Neutrophil (primary cell): Measurements from ENCODE around the gene RABGAP1L.
A peak's percentile ranks its signal among the peaks of the same experiment; 100 is the strongest.

ENCODE experiments used
- H3K27ac ChIP-seq: fragments of 200-600 bp; sonication (generic); 2 replicates; pipeline ENCODE4 v1.5.1; 2016; ENCODE audit warnings: mild to moderate bottlenecking, moderate library complexity
- H3K27me3 ChIP-seq: fragments of 200-600 bp; sonication (generic); 2 replicates; pipeline ENCODE4 v1.6.0; 2016; ENCODE audit warnings: mild to moderate bottlenecking
- H3K36me3 ChIP-seq: fragments of 200-600 bp; sonication (generic); 2 replicates; pipeline ENCODE4 v1.5.1; 2017
- H3K4me1 ChIP-seq, 2 experiments: fragments of 200-600 bp in 1 of 2; sonication (generic) in 1 of 2; 1 replicate in 1 of 2; 2 replicates in 1 of 2; pipeline versions ENCODE4 v1.5.1 to v1.6.1; 2013 to 2016; ENCODE audit warnings: low read depth in 1 of 2, low read length in 1 of 2, mild to moderate bottlenecking in 1 of 2, moderate library complexity in 1 of 2; ENCODE audit not compliant: control insufficient read depth in 1 of 2, insufficient read depth in 1 of 2
- H3K4me3 ChIP-seq, 2 experiments: fragments of 200-600 bp in 1 of 2; sonication (generic) in 1 of 2; 1 replicate in 1 of 2; 2 replicates in 1 of 2; pipeline ENCODE4 v1.5.1; 2013 to 2016; ENCODE audit warnings: low read depth in 1 of 2, low read length in 1 of 2, mild to moderate bottlenecking in 1 of 2, moderate library complexity in 1 of 2
- H3K9me3 ChIP-seq: fragments of 200-600 bp; sonication (generic); 2 replicates; pipeline ENCODE4 v1.5.1; 2016
- TF ChIP-seq, protein P1 (sequence below): fragments of 200-600 bp; sonication (generic); IDR thresholded peaks from 2 replicates; pipeline ENCODE4 v1.5.1; 2016; ENCODE audit warnings: antibody characterized with exemption

The RABGAP1L gene

GRCh38 chr1:174726167-174726879 lies 567.0 kb downstream of the RABGAP1L start:
- no peak overlapping the region for H3K4me3 ChIP-seq
- no peaks in the 10 kb centered on the region for H3K9me3 ChIP-seq
- no peaks in the 10 kb centered on the region for H3K36me3 ChIP-seq
- H3K4me1 ChIP-seq, result no peaks in the 10 kb centered on the region
- TF ChIP-seq, protein P1, sequence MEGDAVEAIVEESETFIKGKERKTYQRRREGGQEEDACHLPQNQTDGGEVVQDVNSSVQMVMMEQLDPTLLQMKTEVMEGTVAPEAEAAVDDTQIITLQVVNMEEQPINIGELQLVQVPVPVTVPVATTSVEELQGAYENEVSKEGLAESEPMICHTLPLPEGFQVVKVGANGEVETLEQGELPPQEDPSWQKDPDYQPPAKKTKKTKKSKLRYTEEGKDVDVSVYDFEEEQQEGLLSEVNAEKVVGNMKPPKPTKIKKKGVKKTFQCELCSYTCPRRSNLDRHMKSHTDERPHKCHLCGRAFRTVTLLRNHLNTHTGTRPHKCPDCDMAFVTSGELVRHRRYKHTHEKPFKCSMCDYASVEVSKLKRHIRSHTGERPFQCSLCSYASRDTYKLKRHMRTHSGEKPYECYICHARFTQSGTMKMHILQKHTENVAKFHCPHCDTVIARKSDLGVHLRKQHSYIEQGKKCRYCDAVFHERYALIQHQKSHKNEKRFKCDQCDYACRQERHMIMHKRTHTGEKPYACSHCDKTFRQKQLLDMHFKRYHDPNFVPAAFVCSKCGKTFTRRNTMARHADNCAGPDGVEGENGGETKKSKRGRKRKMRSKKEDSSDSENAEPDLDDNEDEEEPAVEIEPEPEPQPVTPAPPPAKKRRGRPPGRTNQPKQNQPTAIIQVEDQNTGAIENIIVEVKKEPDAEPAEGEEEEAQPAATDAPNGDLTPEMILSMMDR, result no peak
- H3K27ac ChIP-seq, result no peak overlapping the region
- no peaks in the 10 kb centered on the region for H3K27me3 ChIP-seq

DNA sequence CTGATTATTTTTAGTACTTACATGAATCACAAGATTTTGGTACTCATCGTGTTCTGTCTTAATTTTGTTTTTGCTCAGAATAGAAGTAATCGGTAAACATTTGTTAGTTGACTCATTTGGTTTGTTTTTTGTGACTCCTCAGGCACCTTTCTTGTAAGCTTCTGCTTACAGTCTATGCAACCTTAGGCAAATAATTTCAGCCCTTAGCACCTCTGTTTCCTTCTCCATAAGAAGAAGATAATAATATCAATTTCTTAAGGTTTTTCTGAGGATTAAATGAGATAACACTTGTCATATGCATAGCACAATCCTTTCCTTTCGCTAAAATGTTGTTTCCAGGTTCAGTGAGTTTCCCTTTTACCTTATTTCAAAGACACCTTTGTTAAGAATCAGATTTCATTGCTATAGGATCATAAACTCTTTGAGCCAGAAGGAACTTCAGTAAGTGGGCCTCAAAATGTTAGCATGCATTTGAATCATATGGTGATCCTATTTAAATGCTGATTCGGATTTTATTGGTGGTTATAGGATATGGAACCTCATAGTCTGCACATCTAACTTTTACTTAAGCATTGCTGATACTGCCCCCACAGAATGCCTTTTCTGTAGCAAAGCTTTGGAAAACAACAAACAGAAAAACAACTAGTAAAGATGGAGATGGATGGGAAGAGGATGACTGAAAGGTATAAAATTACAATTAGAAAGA lies 567.7 kb downstream of the RABGAP1L start:
- Histone ChIP-seq H3K27ac (no peak overlapping the region), H3K4me1 (no peaks in the 10 kb centered on the region), H3K27me3 (no peaks in the 10 kb centered on the region), H3K9me3 (no peaks in the 10 kb centered on the region), H3K4me3 (no peak overlapping the region), H3K36me3 (no peaks in the 10 kb centered on the region)
- TF ChIP-seq, protein P1, result no peak

DNA sequence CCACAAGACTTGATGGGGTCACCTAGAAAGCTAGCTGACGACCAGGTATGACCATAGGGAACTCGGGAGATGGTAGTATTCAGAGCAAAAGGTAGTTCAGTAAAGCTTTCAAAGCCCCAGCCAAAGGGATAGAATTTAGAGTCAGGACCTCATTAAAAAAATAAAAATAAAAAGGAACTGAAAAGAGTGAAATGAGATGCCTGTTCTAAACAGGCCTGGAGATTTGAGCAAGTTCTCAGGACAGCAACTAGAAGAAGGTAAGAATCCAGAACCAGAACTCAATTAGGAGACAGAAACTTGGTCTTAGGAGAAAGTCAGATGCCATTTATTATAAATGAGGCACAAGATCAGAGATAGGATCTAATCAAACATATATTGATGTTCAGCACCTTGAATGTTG lies 575.0 kb downstream of the RABGAP1L start:
- Histone ChIP-seq H3K27ac (no peak overlapping the region), H3K4me3 (no peak overlapping the region), H3K36me3 (no peaks in the 10 kb centered on the region), H3K4me1 (no peaks in the 10 kb centered on the region), H3K9me3 (no peaks in the 10 kb centered on the region), H3K27me3 (no peaks in the 10 kb centered on the region)
- TF ChIP-seq, protein P1, result no peak

- Histone ChIP-seq H3K36me3 (no peaks in the 10 kb centered on the region), H3K4me3 (no peak overlapping the region), H3K4me1 (peaks cover 18 to 21% of the 10 kb centered on the region in 2 experiments), H3K9me3 (no peaks in the 10 kb centered on the region), H3K27ac (peak overlapping the region; percentile 22), H3K27me3 (no peaks in the 10 kb centered on the region)
- TF ChIP-seq, protein P1, result no peak
These were observed 577.5 kb downstream of the RABGAP1L start for GRCh38 chr1:174736831-174737230.

GRCh38 chr1:174740249-174740968 lies 581.1 kb downstream of the RABGAP1L start:
- Histone ChIP-seq H3K9me3 (no peaks in the 10 kb centered on the region), H3K36me3 (no peaks in the 10 kb centered on the region), H3K27me3 (no peaks in the 10 kb centered on the region), H3K4me3 (no peak overlapping the region), H3K27ac (peak overlapping the region; percentile 83), H3K4me1 (peaks cover 33 to 41% of the 10 kb centered on the region in 2 experiments)
- TF ChIP-seq, protein P1, result no peak
